Uterus (tissue), 2 donors: ENCODE measurements around the gene NOXO1.
"Not testable (repeated sequence)": the region's sequence is repeated elsewhere in the genome, so short reads cannot be mapped to it uniquely, and the experiment has no call there.

Source experiments
- CTCF ChIP-seq, 4 experiments: fragments of 200-600 bp in 2 of 4; fragments of 450-650 bp in 2 of 4; sonication (generic) in 2 of 4; IDR thresholded peaks; one replicate each; pipeline ENCODE4 v1.5.1; 2016 to 2019; ENCODE audit warnings: antibody characterized with exemption in 4 of 4, mild to moderate bottlenecking in 2 of 4, moderate library complexity in 1 of 4
- POLR2A ChIP-seq, 2 donors: fragments of 450-650 bp; IDR thresholded peaks; one replicate each; pipeline ENCODE4 v1.6.1; 2016; ENCODE audit warnings: antibody characterized with exemption in 2 of 2, mild to moderate bottlenecking in 1 of 2, moderate library complexity in 1 of 2

GRCh38 chr16:2011726-2012125 lies 30.5 kb upstream of the NOXO1 start:
- not testable (repeated sequence) for TF ChIP-seq CTCF, POLR2A (IDR thresholded peaks at IDR 0.05)
